Measurements from ENCODE around the gene LARGE1. TPM values are rescaled to one million over a fixed set of nuclear protein-coding genes. Genes with fewer than 3 reads are reported as not detected.

Gene LARGE1
- total and polyA plus RNA-seq, 2 of the 13 experiments (the other 11 are each of a cell fraction or from before 2014, with no cell fraction given), result 8.4 to 11.0 TPM

- TF ChIP-seq POLR2AphosphoS5 (IDR thresholded peaks at IDR 0.05; ENCODE audit: low read depth, low read length) (no peak), ZFP41 (CRISPR knock-in tag; IDR thresholded peaks at IDR 0.05; ENCODE audit: borderline replicate concordance) (no peak), ELK4 (CRISPR knock-in tag; IDR thresholded peaks at IDR 0.05; ENCODE audit: borderline replicate concordance) (no peak), KDM6A (CRISPR knock-in tag; IDR thresholded peaks at IDR 0.05; ENCODE audit: low read depth) (no peak), ZNF124 (CRISPR knock-in tag; IDR thresholded peaks at IDR 0.05) (no peak), HNRNPH1 (optimal IDR thresholded peaks at IDR 0.05; ENCODE audit: low read depth, low read length) (no peak), ZNF576 (CRISPR knock-in tag; IDR thresholded peaks at IDR 0.05) (no peak), NCOR1 (IDR thresholded peaks at IDR 0.05; ENCODE audit: borderline replicate concordance, low read length) (no peak)
These were observed 515.1 kb downstream of the LARGE1 start (continued) for GRCh38 chr22:33405194-33405593.

GRCh38 chr22:33404723-33405122, 515.6 kb downstream of the LARGE1 start:
- CTCF ChIA-PET (ENCODE audit: low intra/inter-chr PET ratio, low total read pairs), result no interaction called here
- FAIRE-seq (no peak), ATAC-seq (peak; percentile 66), DNase-seq (ENCODE audit: low spot score) (peak; percentile 26)
- peak overlapping the region; percentile 16 for H3K27ac ChIP-seq (ENCODE audit: extremely low read length, insufficient read depth, low read length)
- no peaks in the 10 kb centered on the region for H4K20me1 ChIP-seq (ENCODE audit: insufficient read depth, low read length)
- H3K27me3 ChIP-seq (ENCODE audit: control insufficient read depth in 1 of 2, insufficient read depth in 2 of 2, low read length in 2 of 2), result no peaks in the 10 kb centered on the region
- peaks cover 48% of the 10 kb centered on the region for H3K4me1 ChIP-seq (ENCODE audit: insufficient read depth, low read length)
- H3K9ac ChIP-seq (ENCODE audit: insufficient read depth, low read depth, low read length), result no peak overlapping the region
- intact Hi-C loops (cut with micrococcal nuclease; ENCODE audit: unreplicated experiment), result no loop called here
- H2AFZ ChIP-seq (ENCODE audit: low read length), result no peak overlapping the region
- BruUV-seq (replicated peaks), result no TSS peak
- peaks cover 0 to 2% of the 10 kb centered on the region in 2 experiments; a peak in 2 of 5 replicates for H3K36me3 ChIP-seq (replicated peaks in 1 of 2; ENCODE audit: control insufficient read depth in 1 of 2, insufficient read depth in 2 of 2, low read length in 2 of 2)
- H3K4me3 ChIP-seq (replicated peaks in 1 of 3; ENCODE audit: insufficient read depth in 1 of 3, low read depth in 2 of 3, low read length in 3 of 3), result no peak overlapping the region
- TF ChIP-seq ZNF740 (CRISPR knock-in tag; IDR thresholded peaks at IDR 0.05), result 0 out of 2 replicates have a peak, but pooled peaks have one; percentile 59
- no peak for TF ChIP-seq ZNF644 (CRISPR knock-in tag; IDR thresholded peaks at IDR 0.05; ENCODE audit: low read depth)
- TF ChIP-seq HNF4A (CRISPR knock-in tag; IDR thresholded peaks at IDR 0.05), result peak; percentile 26; the same call in 1 of the 2 replicates
- no peak for TF ChIP-seq PHF20 (CRISPR knock-in tag; IDR thresholded peaks at IDR 0.05)
- no peak for TF ChIP-seq ZBTB49 (CRISPR knock-in tag; IDR thresholded peaks at IDR 0.05; ENCODE audit: borderline replicate concordance)
- no peak for TF ChIP-seq NFKB2 (CRISPR knock-in tag; IDR thresholded peaks at IDR 0.05; ENCODE audit: borderline replicate concordance)
- TF ChIP-seq ZSCAN20 (CRISPR knock-in tag; IDR thresholded peaks at IDR 0.05; ENCODE audit: borderline replicate concordance), result no peak
- no peak for TF ChIP-seq ZFP41 (CRISPR knock-in tag; IDR thresholded peaks at IDR 0.05; ENCODE audit: borderline replicate concordance)
- TF ChIP-seq CBFB (CRISPR knock-in tag; IDR thresholded peaks at IDR 0.05), result no peak
- TF ChIP-seq NCOA5 (CRISPR knock-in tag; IDR thresholded peaks at IDR 0.05), result no peak
- TF ChIP-seq KLF12 (CRISPR knock-in tag; IDR thresholded peaks at IDR 0.05; ENCODE audit: borderline replicate concordance), result no peak
- H3K9me3 ChIP-seq (ENCODE audit: low read length), result no peaks in the 10 kb centered on the region
- POLR2A ChIA-PET, result no interaction called here
- in situ Hi-C loops (cut with HindIII; ENCODE audit: extremely low pct_ligation_motif_present, low pct_unique_long_range_greater_than_20kb), result no loop called here
- 38% methylated on average over 3 of the region's 3 CpGs for WGBS (ENCODE audit: low lambda C conversion rate)
- 0 out of 2 replicates have a peak overlapping the region, but pooled peaks have one; percentile 5 for H3K4me2 ChIP-seq (ENCODE audit: low read depth, low read length)
- no peaks in the 10 kb centered on the region for H3K79me2 ChIP-seq (ENCODE audit: insufficient read depth, low read length)
